Ishikawa (cell line): ENCODE measurements around the gene DCLRE1B.

Experiments used
- CEBPB ChIP-seq: IDR thresholded peaks from 2 replicates; pipeline ENCODE4 v1.6.1; 2012
- EGR1 ChIP-seq: IDR thresholded peaks from 2 replicates; pipeline ENCODE4 v1.6.1; 2012
- EP300 ChIP-seq: IDR thresholded peaks from 2 replicates; pipeline ENCODE4 v1.6.1; 2012; ENCODE audit warnings: borderline replicate concordance
- NFIC ChIP-seq: IDR thresholded peaks from 2 replicates; pipeline ENCODE4 v1.6.1; 2012
- TCF12 ChIP-seq: IDR thresholded peaks from 2 replicates; pipeline ENCODE4 v1.6.1; 2012; ENCODE audit warnings: low read depth
- YY1 ChIP-seq: IDR thresholded peaks from 2 replicates; pipeline ENCODE4 v1.6.1; 2012; ENCODE audit warnings: low read depth
- TF ChIP-seq, protein P1 (sequence below): IDR thresholded peaks from 2 replicates; pipeline ENCODE4 v1.6.1; 2012
- TF ChIP-seq, protein P2 (sequence below): IDR thresholded peaks from 2 replicates; pipeline ENCODE4 v1.6.1; 2012; ENCODE audit warnings: low read depth, mild to moderate bottlenecking

DNA sequence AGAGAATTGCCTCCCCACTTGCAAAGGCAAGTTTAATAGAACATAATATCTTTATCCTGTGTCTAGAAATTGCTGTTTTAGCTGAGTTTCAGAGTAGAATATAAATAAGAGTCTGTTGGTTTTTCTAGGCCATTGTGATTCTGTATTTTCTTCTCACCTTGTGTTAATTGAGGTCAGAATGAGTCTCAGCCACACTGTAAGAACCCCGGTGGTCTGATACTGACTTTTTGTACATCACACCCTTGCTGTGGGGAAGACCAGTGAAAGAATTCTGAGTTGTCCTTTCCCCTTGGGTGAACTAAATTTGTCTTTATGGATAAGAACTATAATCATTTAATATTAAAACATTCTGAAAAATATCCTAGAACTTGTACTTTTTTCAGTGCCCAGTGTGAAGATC lies 30.8 kb downstream of the DCLRE1B start:
- TF ChIP-seq EGR1 (no peak), EP300 (no peak), CEBPB (no peak), TCF12 (no peak), YY1 (no peak), NFIC (no peak)
- TF ChIP-seq, protein P1, sequence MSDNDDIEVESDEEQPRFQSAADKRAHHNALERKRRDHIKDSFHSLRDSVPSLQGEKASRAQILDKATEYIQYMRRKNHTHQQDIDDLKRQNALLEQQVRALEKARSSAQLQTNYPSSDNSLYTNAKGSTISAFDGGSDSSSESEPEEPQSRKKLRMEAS, result no peak
- TF ChIP-seq, protein P2, sequence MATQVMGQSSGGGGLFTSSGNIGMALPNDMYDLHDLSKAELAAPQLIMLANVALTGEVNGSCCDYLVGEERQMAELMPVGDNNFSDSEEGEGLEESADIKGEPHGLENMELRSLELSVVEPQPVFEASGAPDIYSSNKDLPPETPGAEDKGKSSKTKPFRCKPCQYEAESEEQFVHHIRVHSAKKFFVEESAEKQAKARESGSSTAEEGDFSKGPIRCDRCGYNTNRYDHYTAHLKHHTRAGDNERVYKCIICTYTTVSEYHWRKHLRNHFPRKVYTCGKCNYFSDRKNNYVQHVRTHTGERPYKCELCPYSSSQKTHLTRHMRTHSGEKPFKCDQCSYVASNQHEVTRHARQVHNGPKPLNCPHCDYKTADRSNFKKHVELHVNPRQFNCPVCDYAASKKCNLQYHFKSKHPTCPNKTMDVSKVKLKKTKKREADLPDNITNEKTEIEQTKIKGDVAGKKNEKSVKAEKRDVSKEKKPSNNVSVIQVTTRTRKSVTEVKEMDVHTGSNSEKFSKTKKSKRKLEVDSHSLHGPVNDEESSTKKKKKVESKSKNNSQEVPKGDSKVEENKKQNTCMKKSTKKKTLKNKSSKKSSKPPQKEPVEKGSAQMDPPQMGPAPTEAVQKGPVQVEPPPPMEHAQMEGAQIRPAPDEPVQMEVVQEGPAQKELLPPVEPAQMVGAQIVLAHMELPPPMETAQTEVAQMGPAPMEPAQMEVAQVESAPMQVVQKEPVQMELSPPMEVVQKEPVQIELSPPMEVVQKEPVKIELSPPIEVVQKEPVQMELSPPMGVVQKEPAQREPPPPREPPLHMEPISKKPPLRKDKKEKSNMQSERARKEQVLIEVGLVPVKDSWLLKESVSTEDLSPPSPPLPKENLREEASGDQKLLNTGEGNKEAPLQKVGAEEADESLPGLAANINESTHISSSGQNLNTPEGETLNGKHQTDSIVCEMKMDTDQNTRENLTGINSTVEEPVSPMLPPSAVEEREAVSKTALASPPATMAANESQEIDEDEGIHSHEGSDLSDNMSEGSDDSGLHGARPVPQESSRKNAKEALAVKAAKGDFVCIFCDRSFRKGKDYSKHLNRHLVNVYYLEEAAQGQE, result no peak
